ENCODE data around the gene DDX17. TPM values are rescaled to one million over a fixed set of nuclear protein-coding genes. Genes with fewer than 3 reads are reported as not detected.

DDX17 gene
- total and polyA plus RNA-seq, 10 of the 15 experiments (the other 5 are each of a cell fraction or from before 2014, with no cell fraction given): 25.2 to 778 (median 266) TPM

- TF ChIP-seq POU2F2 (IDR thresholded peaks at IDR 0.05; ENCODE audit: borderline replicate concordance, low read depth, low read length) (0 out of 3 replicates have a peak, but pooled peaks have one; percentile 11), WRNIP1 (IDR thresholded peaks at IDR 0.05; ENCODE audit: borderline replicate concordance, low read depth, low read length) (no peak), SKIL (IDR thresholded peaks at IDR 0.05; ENCODE audit: low read depth, poor library complexity, severe bottlenecking) (no peak), PAX5 (IDR thresholded peaks at IDR 0.05; ENCODE audit: borderline replicate concordance, low read depth, low read length) (peak; percentile 49; the same call in 1 of the 2 replicates), ATF7 (IDR thresholded peaks at IDR 0.05; ENCODE audit: low read depth) (no peak), TBL1XR1 (IDR thresholded peaks at IDR 0.05; ENCODE audit: low read depth, low read length) (no peak), TCF7 (IDR thresholded peaks at IDR 0.05; ENCODE audit: borderline replicate concordance) (no peak), TARDBP (IDR thresholded peaks at IDR 0.05; ENCODE audit: borderline replicate concordance) (no peak), GABPA (IDR thresholded peaks at IDR 0.05; ENCODE audit: low read depth) (no peak), SIX5 (IDR thresholded peaks at IDR 0.05; ENCODE audit: low read depth, low read length, severe bottlenecking) (no peak), IKZF1 (conservative IDR thresholded peaks at IDR 0.05) (peak; percentile 48; the same call in 1 of the 2 replicates), HDGF (IDR thresholded peaks at IDR 0.05) (no peak), E2F4 (IDR thresholded peaks at IDR 0.05; ENCODE audit: low read depth, low read length) (no peak), NBN (IDR thresholded peaks at IDR 0.05) (no peak), FOXK2 (IDR thresholded peaks at IDR 0.05) (no peak), MTA2 (IDR thresholded peaks at IDR 0.05; ENCODE audit: low read depth) (no peak), GATAD2B (conservative IDR thresholded peaks at IDR 0.05; ENCODE audit: low read depth) (peak; percentile 77; the same call in 1 of the 2 replicates), BMI1 (IDR thresholded peaks at IDR 0.05; ENCODE audit: borderline replicate concordance) (no peak), ZNF24 (IDR thresholded peaks at IDR 0.05) (0 out of 2 replicates have a peak, but pooled peaks have one; percentile 36), FOS (IDR thresholded peaks at IDR 0.05; ENCODE audit: borderline replicate concordance, extremely low read depth, insufficient read length) (no peak), EED (IDR thresholded peaks at IDR 0.05; ENCODE audit: low read depth) (no peak), MLLT1 (IDR thresholded peaks at IDR 0.05) (no peak), CUX1 (IDR thresholded peaks at IDR 0.05; ENCODE audit: insufficient replicate concordance, low read depth, low read length) (no peak)
These were observed 482 bp downstream of the DDX17 start (continued) for GRCh38 chr22:38505541-38506117.
